Lower lobe of right lung (tissue), 2 donors: ENCODE data around the gene ANKRD33B. TPM values are rescaled to one million over a fixed set of nuclear protein-coding genes. Genes with fewer than 3 reads are reported as not detected.
A peak's percentile ranks its signal among the peaks of the same experiment; 100 is the strongest.

Experiments
- ATAC-seq, 2 donors: fragments of 200-7000 bp; cut with Tn5 transposase; one replicate each; pipeline ENCODE4 v1.9.1; 2020 to 2022; ENCODE audit warnings: mild to moderate bottlenecking in 2 of 2, moderate library complexity in 2 of 2
- DNase-seq: peaks from one replicate; pipeline ENCODE4 v3.0.0-alpha.2; 2020
- H3K27ac ChIP-seq: fragments of 200-600 bp; one replicate; pipeline ENCODE4 v1.8.0; 2022
- H3K27me3 ChIP-seq: fragments of 200-600 bp; one replicate; pipeline ENCODE4 v1.8.0; 2022; ENCODE audit warnings: low read depth
- H3K36me3 ChIP-seq: fragments of 200-600 bp; one replicate; pipeline ENCODE4 v1.8.0; 2022; ENCODE audit warnings: mild to moderate bottlenecking
- H3K4me1 ChIP-seq: fragments of 200-600 bp; one replicate; pipeline ENCODE4 v1.8.0; 2022
- H3K4me3 ChIP-seq: fragments of 200-600 bp; one replicate; pipeline ENCODE4 v1.8.0; 2022; ENCODE audit warnings: mild to moderate bottlenecking
- H3K9me3 ChIP-seq: fragments of 200-600 bp; one replicate; pipeline ENCODE4 v1.8.0; 2022
- intact Hi-C: fragments of 100-400 bp; cut with DNase I; formaldehyde crosslinking; loops from one replicate; pipeline ENCODE4 v1.11.0; 2022
- total RNA-seq: library from RNA; stranded (reverse); fragmentation: NEBNext Ultra II Directional; extraction: Animal tissue kit (Norgen Biotek cat#: 25700); gene quantifications from one replicate; pipeline ENCODE4 v1.2.1, GENCODE V29; 2021
- TF ChIP-seq, protein P1 (sequence below): fragments of 200-600 bp; IDR thresholded peaks from one replicate; pipeline ENCODE4 v1.8.0; 2022; ENCODE audit warnings: antibody characterized with exemption, mild to moderate bottlenecking
- donor health status: DM: no; HTN: yes; CAD: no; lungs with severe emphysema.

ANKRD33B gene
- total RNA-seq, 1 donor from 2014 or later, result 5.8 TPM

DNA sequence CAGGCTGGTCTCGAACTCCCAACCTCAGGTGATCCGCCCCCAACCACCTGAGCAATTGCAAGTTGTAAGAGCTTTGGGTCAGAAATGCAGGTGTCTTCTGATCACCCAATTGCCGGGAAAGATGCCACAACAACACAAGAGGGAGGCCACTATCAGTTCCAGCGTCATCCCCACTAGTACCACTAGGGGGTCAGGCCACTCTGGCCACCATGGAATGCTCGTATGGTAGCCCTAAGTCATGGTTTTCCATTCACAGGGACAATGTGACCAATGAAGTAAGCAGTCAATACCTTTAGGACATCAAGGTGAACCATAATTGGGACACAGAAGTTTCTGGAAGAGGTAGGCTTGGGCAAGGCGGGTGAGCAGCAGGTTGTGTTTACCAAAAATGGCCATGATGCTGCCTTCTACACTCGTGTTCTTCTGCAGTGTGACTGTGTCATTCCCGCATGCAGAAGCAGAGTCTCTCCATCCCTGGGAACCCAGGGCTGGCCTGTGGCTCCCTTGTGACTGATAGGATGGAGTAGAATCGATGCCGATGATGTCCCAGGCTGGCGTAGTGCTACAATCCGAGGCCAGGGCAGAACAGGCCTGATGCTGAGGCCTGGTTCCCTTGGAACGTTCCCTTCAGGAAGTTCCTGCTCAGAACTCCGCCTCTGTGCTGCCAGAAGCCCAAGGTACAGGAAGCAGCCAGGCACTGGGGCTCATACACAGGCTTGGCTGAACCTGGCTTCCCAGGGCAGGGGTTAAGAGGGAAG is 42.2 kb upstream of the ANKRD33B start:
- Histone ChIP-seq H3K9me3 (no peaks in the 10 kb centered on the region), H3K27ac (no peak overlapping the region), H3K27me3 (no peaks in the 10 kb centered on the region), H3K4me3 (no peak overlapping the region), H3K36me3 (no peaks in the 10 kb centered on the region), H3K4me1 (no peaks in the 10 kb centered on the region)
- DNase-seq (no peak), ATAC-seq (no peak)
- TF ChIP-seq, protein P1, sequence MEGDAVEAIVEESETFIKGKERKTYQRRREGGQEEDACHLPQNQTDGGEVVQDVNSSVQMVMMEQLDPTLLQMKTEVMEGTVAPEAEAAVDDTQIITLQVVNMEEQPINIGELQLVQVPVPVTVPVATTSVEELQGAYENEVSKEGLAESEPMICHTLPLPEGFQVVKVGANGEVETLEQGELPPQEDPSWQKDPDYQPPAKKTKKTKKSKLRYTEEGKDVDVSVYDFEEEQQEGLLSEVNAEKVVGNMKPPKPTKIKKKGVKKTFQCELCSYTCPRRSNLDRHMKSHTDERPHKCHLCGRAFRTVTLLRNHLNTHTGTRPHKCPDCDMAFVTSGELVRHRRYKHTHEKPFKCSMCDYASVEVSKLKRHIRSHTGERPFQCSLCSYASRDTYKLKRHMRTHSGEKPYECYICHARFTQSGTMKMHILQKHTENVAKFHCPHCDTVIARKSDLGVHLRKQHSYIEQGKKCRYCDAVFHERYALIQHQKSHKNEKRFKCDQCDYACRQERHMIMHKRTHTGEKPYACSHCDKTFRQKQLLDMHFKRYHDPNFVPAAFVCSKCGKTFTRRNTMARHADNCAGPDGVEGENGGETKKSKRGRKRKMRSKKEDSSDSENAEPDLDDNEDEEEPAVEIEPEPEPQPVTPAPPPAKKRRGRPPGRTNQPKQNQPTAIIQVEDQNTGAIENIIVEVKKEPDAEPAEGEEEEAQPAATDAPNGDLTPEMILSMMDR, result no peak
- intact Hi-C loops, result no loop called here

DNA sequence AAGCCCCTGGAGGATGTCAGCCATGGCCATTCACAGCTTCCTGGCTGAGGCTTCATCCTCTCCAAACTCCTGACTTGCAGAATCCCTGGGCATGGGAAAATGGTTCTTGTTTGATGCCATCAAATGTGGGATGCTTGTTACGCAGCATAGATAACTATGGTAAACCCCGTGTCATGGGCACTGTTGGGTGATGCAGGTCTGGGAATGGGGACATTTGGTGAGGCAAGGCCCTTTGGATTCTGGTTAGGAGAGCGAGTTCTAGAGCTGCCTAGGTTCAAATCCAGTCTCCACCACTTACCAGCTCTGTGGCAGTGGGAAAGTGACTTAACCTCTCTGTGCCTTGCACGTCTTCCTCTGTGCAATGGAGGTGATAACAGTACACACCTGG is 41.7 kb upstream of the ANKRD33B start:
- no peak for DNase-seq
- no peaks in the 10 kb centered on the region for H3K27me3 ChIP-seq
- no peak overlapping the region for H3K4me3 ChIP-seq
- no peak for ATAC-seq
- TF ChIP-seq, protein P1, result no peak
- H3K9me3 ChIP-seq, result no peaks in the 10 kb centered on the region
- H3K27ac ChIP-seq, result no peak overlapping the region
- no peaks in the 10 kb centered on the region for H3K4me1 ChIP-seq
- intact Hi-C loops, result no loop called here
- no peaks in the 10 kb centered on the region for H3K36me3 ChIP-seq

DNA sequence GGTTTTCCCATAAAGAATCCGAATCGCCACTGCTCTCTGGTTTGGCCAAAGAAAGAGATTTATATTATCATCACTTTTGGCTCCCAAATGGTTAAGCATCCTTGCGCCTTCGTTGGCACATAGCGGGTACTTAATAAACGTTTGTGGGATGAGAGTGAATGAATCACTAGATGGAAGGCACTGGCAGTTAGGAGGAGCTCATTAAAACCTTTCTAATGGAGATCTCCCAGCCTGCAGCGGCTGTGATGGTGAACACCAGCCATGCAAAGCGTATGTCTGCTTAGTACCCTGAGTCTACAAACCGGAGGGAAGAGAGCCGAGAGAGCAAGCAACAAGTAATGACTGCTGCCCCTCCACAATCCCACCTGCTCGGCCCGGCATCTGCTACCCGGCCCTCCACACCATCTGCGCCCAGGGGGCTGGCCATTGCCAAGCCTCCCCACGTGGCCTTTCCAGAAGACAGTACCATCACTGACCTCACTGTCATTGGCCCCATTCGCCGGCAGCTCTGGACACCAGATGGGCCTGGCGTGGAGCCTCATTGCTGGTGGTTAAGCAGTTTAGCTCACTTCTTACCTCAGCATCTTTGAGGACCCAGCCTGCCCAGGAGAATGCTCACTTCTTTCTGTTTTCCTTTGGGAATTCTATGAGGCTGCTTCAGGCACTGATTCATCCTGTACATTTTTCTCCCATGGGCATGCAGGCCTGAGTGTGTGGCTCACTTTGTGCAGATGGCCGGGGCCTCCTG is 39.3 kb upstream of the ANKRD33B start:
- Histone ChIP-seq H3K27me3 (no peaks in the 10 kb centered on the region), H3K27ac (no peak overlapping the region), H3K9me3 (no peaks in the 10 kb centered on the region), H3K4me1 (no peaks in the 10 kb centered on the region), H3K36me3 (no peaks in the 10 kb centered on the region), H3K4me3 (no peak overlapping the region)
- intact Hi-C loops, result no loop called here
- peak in 1 of 2 donors; percentile 14 for ATAC-seq
- DNase-seq, result no peak
- TF ChIP-seq, protein P1, result no peak

DNA sequence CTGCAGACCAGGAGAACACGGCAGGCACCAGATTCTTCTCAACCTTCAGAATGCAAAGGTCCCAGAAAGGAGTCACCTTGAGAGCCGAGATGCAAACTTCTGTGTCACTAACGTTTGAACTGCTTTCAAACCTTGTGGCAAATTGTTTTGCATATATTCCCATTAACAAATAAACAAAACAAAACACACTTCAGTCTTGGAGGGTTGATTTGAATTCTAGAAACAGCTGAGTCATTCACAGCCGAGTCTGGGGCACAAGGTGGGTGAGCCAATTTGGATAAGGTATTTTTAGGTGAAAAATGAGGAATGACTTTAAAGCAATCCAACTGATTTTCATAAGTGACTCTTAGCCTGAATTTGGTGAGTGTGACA is 38.8 kb upstream of the ANKRD33B start:
- Histone ChIP-seq H3K36me3 (no peaks in the 10 kb centered on the region), H3K4me1 (no peaks in the 10 kb centered on the region), H3K27me3 (no peaks in the 10 kb centered on the region), H3K4me3 (no peak overlapping the region), H3K27ac (no peak overlapping the region), H3K9me3 (no peaks in the 10 kb centered on the region)
- TF ChIP-seq, protein P1, result no peak
- ATAC-seq, result no peak
- intact Hi-C loops, result no loop called here
- DNase-seq, result no peak

DNA sequence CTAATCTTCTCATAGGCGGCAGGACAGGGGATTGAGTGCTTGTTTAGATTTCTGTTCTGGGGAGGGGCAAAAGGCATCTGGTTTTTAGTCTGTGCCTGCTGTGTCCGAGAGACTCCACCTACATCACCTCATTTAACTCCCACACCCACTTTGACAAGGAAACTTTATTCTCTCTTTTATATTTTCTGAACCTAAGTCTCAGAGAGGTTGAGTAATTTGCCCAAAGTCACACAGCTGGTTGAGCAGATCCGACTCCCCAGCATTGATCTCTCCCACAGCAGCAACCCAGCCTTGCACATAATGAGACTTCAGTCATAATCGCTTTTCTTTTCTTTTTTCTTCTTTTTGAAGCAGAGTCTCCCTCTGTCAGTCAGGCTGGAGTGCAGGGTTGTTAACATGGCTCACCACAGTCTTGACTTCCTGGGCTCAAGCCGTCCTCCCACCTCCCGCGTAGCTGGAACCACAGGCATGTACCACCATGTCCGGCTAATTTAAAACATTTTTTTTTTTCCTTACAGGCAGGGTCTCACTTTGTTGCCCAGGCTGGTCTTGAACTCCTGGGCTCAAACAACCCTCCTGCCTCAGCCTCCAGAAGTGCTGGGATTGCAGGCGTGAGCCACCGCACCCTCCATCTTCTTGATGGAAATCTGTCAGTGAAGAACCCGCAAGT is 36.5 kb upstream of the ANKRD33B start:
- intact Hi-C loops, result no loop called here
- Histone ChIP-seq H3K4me1 (no peaks in the 10 kb centered on the region), H3K4me3 (no peak overlapping the region), H3K36me3 (no peaks in the 10 kb centered on the region), H3K9me3 (no peaks in the 10 kb centered on the region), H3K27me3 (no peaks in the 10 kb centered on the region), H3K27ac (no peak overlapping the region)
- TF ChIP-seq, protein P1, result no peak
- ATAC-seq (no peak), DNase-seq (no peak)
